ENCODE measurements around the gene KCTD16. TPM values are rescaled to one million over a fixed set of nuclear protein-coding genes. Genes with fewer than 3 reads are reported as not detected.

KCTD16 gene
- total RNA-seq, 4 donors from 2014 or later, result 0.12 to 2.4 (median 0.26) TPM; not detected in 1

DNA sequence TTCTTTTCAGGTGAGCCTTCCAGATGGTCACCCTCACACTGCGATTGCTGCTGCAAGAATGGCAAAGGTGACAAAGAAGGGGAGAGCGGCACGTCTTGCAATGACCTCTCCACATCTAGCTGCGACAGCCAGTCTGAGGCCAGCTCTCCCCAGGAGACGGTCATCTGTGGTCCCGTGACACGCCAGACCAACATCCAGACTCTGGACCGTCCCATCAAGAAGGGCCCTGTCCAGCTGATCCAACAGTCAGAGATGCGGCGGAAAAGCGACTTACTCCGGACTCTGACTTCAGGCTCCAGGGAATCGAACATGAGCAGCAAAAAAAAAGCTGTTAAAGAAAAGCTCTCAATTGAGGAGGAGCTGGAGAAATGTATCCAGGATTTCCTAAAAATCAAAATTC lies 303.0 kb downstream of the KCTD16 start:
- H3K4me3 ChIP-seq, result no peak overlapping the region
- H3K27me3 ChIP-seq, result no peaks in the 10 kb centered on the region
- H3K27ac ChIP-seq, result no peak overlapping the region
- H3K4me1 ChIP-seq, result no peaks in the 10 kb centered on the region
- intact Hi-C loops (cut with DNase I; ENCODE audit: low total_unique reads), result no loop called here
- H3K9me3 ChIP-seq, result no peaks in the 10 kb centered on the region
- TF ChIP-seq, protein P1, sequence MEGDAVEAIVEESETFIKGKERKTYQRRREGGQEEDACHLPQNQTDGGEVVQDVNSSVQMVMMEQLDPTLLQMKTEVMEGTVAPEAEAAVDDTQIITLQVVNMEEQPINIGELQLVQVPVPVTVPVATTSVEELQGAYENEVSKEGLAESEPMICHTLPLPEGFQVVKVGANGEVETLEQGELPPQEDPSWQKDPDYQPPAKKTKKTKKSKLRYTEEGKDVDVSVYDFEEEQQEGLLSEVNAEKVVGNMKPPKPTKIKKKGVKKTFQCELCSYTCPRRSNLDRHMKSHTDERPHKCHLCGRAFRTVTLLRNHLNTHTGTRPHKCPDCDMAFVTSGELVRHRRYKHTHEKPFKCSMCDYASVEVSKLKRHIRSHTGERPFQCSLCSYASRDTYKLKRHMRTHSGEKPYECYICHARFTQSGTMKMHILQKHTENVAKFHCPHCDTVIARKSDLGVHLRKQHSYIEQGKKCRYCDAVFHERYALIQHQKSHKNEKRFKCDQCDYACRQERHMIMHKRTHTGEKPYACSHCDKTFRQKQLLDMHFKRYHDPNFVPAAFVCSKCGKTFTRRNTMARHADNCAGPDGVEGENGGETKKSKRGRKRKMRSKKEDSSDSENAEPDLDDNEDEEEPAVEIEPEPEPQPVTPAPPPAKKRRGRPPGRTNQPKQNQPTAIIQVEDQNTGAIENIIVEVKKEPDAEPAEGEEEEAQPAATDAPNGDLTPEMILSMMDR (IDR thresholded peaks at IDR 0.05), result no peak
- no peak for TF ChIP-seq POLR2A (IDR thresholded peaks at IDR 0.05)
- H3K36me3 ChIP-seq, result no peaks in the 10 kb centered on the region
- DNase-seq, result no peak

DNA sequence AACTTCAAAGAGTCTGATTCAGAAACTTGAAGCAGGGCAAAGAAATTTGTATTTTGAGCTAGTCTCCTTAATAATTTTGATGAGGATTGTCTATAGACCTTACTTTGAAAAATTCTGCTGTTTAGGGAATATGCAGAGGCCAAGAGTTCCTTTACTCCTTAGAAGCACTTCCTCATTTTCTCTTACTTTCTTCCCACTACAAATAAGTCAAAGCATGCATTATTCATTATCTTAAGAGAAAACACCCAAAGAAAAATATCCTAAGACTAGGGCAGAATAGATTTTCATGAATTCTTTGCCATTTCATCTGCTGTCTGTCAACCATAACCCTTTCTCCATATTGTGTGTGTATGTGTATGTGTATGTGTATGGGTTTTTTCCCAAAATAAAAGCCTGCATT lies 307.9 kb downstream of the KCTD16 start:
- Histone ChIP-seq H3K4me1 (no peaks in the 10 kb centered on the region), H3K36me3 (no peaks in the 10 kb centered on the region), H3K27me3 (no peaks in the 10 kb centered on the region), H3K9me3 (no peaks in the 10 kb centered on the region), H3K4me3 (no peak overlapping the region), H3K27ac (no peak overlapping the region)
- intact Hi-C loops (cut with DNase I; ENCODE audit: low total_unique reads), result no loop called here
- TF ChIP-seq, protein P1 (IDR thresholded peaks at IDR 0.05), result no peak
- TF ChIP-seq POLR2A (IDR thresholded peaks at IDR 0.05), result no peak
- no peak for DNase-seq

DNA sequence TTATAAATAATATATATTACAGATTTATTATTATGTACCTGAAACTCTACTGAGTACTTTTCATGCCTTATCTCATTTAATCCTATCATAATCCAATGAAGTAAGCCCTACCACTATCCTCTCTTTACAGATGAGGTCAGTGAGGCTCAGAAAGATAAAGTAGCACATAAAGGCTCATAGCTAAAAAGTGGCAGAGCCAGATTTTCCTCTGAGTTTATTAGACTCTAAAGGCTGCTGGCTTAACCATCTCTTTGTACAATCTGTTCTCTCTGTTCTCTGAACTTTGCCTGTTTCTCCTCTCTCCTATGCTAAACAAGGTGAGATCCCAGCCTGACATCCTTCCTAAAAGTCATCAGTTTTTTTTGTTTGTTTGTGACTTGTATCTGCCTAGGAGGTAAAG lies 311.2 kb downstream of the KCTD16 start:
- Histone ChIP-seq H3K27me3 (no peaks in the 10 kb centered on the region), H3K4me1 (no peaks in the 10 kb centered on the region), H3K9me3 (no peaks in the 10 kb centered on the region), H3K27ac (no peak overlapping the region), H3K4me3 (no peak overlapping the region), H3K36me3 (no peaks in the 10 kb centered on the region)
- TF ChIP-seq, protein P1 (IDR thresholded peaks at IDR 0.05), result no peak
- TF ChIP-seq POLR2A (IDR thresholded peaks at IDR 0.05), result no peak
- no peak for DNase-seq
- intact Hi-C loops (cut with DNase I; ENCODE audit: low total_unique reads), result no loop called here

DNA sequence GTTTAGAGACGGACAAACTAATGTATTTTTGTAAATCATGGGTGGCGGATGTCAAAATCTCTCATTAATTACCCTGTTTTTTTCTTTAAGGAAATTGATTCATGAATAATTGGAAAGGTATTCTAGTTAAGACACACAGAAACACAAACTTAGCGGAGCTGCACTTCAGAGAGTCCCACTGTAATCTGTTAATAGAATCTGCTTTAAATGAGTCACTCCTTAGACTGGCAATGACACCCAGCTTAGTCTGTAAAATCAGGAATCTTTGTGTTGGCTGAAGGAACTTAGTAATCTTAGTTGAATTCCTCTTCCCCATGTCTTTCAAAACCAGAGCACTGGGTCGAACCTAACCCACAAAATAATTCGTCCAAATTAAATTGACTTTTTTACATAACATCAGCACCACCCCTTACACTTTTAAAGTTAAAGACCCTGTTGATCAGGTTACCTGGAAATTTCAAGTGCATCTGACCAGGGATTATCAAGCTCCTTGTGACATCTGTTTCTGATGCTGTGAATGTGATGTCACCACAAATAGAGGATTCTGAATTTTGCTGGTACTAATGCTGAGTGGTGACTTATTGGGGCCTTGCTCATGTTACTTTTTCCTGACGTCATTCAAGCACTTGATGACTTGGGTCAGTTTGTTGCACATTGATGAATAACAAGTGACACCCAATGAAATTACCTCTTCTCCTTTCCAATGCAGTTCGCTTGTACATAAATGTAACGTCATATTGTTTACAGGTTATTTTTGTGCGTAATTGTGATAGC lies 313.6 kb downstream of the KCTD16 start:
- intact Hi-C loops (cut with DNase I; ENCODE audit: low total_unique reads), result no loop called here
- DNase-seq, result no peak
- Histone ChIP-seq H3K9me3 (no peaks in the 10 kb centered on the region), H3K4me3 (no peak overlapping the region), H3K27me3 (no peaks in the 10 kb centered on the region), H3K36me3 (no peaks in the 10 kb centered on the region), H3K4me1 (no peaks in the 10 kb centered on the region), H3K27ac (no peak overlapping the region)
- TF ChIP-seq POLR2A (IDR thresholded peaks at IDR 0.05), result no peak
- TF ChIP-seq, protein P1 (IDR thresholded peaks at IDR 0.05), result no peak

- Histone ChIP-seq H3K9me3 (peaks cover 0 to 3% of the 10 kb centered on the region in 2 donors), H3K4me1 (no peaks in the 10 kb centered on the region), H3K36me3 (no peaks in the 10 kb centered on the region), H3K27me3 (no peaks in the 10 kb centered on the region), H3K4me3 (no peak overlapping the region), H3K27ac (no peak overlapping the region)
- no peak for TF ChIP-seq POLR2A (IDR thresholded peaks at IDR 0.05)
- TF ChIP-seq, protein P1 (IDR thresholded peaks at IDR 0.05), result no peak
- intact Hi-C loops (cut with DNase I; ENCODE audit: low total_unique reads), result no loop called here
- no peak for DNase-seq
Observed at GRCh38 chr5:144485540-144485939, 314.9 kb downstream of the KCTD16 start.

All from uterus (tissue), 4 donors.